GM12878 (cell line): Measurements from ENCODE around the gene SIKE1. TPM values are rescaled to one million over a fixed set of nuclear protein-coding genes. Genes with fewer than 3 reads are reported as not detected.

Experiments used
- E2F8 ChIP-seq: fragments of 450-650 bp; IDR thresholded peaks from 2 replicates; pipeline ENCODE4 v1.6.1; 2018; ENCODE audit warnings: mild to moderate bottlenecking, low read depth, moderate library complexity; ENCODE audit not compliant: partially characterized antibody
- EZH2 ChIP-seq: IDR thresholded peaks from 2 replicates; pipeline ENCODE4 v1.6.1; 2012; ENCODE audit warnings: low read depth, mild to moderate bottlenecking, control low read depth, inconsistent platforms, low read length, borderline replicate concordance; ENCODE audit not compliant: control insufficient read depth
- HDAC6 ChIP-seq: fragments of 200-600 bp; sonication (generic); IDR thresholded peaks from one replicate; pipeline ENCODE4 v1.8.0; 2017; ENCODE audit warnings: antibody characterized with exemption; ENCODE audit not compliant: unreplicated experiment
- IRF3 ChIP-seq: fragments of 450-650 bp; IDR thresholded peaks from 2 replicates; pipeline ENCODE4 v1.6.1; 2014; ENCODE audit warnings: mild to moderate bottlenecking
- IRF5 ChIP-seq: fragments of 450-650 bp; IDR thresholded peaks from 2 replicates; pipeline ENCODE4 v1.6.1; 2017; ENCODE audit warnings: borderline replicate concordance
- MEF2B ChIP-seq: fragments of 450-650 bp; IDR thresholded peaks from 2 replicates; pipeline ENCODE4 v1.6.1; 2018; ENCODE audit warnings: mild to moderate bottlenecking, moderate library complexity; ENCODE audit not compliant: partially characterized antibody, poor library complexity, severe bottlenecking
- MYC ChIP-seq: IDR thresholded peaks from 2 replicates; pipeline ENCODE4 v1.6.1; 2011; ENCODE audit warnings: mild to moderate bottlenecking, low read length, moderate library complexity, inconsistent platforms; ENCODE audit not compliant: insufficient read depth, insufficient replicate concordance, insufficient read length, severe bottlenecking
- NR2C2 ChIP-seq: IDR thresholded peaks from 2 replicates; pipeline ENCODE4 v1.6.1; 2011; ENCODE audit warnings: borderline replicate concordance, low read depth; ENCODE audit not compliant: control insufficient read depth, insufficient read length
- NR2F1 ChIP-seq: fragments of 450-650 bp; conservative IDR thresholded peaks from 2 replicates; pipeline ENCODE4 v1.6.1; 2017; ENCODE audit warnings: mild to moderate bottlenecking
- PAX8 ChIP-seq: fragments of 450-650 bp; IDR thresholded peaks from 2 replicates; pipeline ENCODE4 v1.6.1; 2017; ENCODE audit warnings: mild to moderate bottlenecking, moderate library complexity
- POU2F2 ChIP-seq: IDR thresholded peaks from 3 replicates; pipeline ENCODE4 v1.6.1; 2011; ENCODE audit warnings: low read depth, mild to moderate bottlenecking, low read length, borderline replicate concordance
- SREBF2 ChIP-seq: IDR thresholded peaks from 2 replicates; pipeline ENCODE4 v1.6.1; 2012; ENCODE audit warnings: mild to moderate bottlenecking, low read length
- STAT3 ChIP-seq: IDR thresholded peaks from 2 replicates; pipeline ENCODE4 v1.6.1; 2011; ENCODE audit warnings: low read depth, low read length, improper control_type of control experiment
- SUZ12 ChIP-seq: fragments of 200-600 bp; sonication (generic); IDR thresholded peaks from one replicate; pipeline ENCODE4 v1.6.1; 2018; ENCODE audit warnings: antibody characterized with exemption, mild to moderate bottlenecking; ENCODE audit not compliant: unreplicated experiment
- TBL1XR1 ChIP-seq: IDR thresholded peaks from 2 replicates; pipeline ENCODE4 v1.6.1; 2012; ENCODE audit warnings: low read depth, low read length, improper control_type of control experiment
- TCF3 ChIP-seq: IDR thresholded peaks from 2 replicates; pipeline ENCODE4 v1.6.1; 2012; ENCODE audit warnings: low read depth, mild to moderate bottlenecking, low read length, borderline replicate concordance; ENCODE audit not compliant: insufficient read depth
- TCF7 ChIP-seq: IDR thresholded peaks from 2 replicates; pipeline ENCODE4 v1.6.1; 2014; ENCODE audit warnings: antibody characterized with exemption, borderline replicate concordance
- YBX1 ChIP-seq: fragments of 450-650 bp; IDR thresholded peaks from 2 replicates; pipeline ENCODE4 v1.6.1; 2016; ENCODE audit warnings: antibody characterized with exemption
- ZBTB33 ChIP-seq: fragments of 450-650 bp; IDR thresholded peaks from 2 replicates; pipeline ENCODE4 v1.6.1; 2017; ENCODE audit warnings: mild to moderate bottlenecking
- ZNF217 ChIP-seq: fragments of 450-650 bp; IDR thresholded peaks from 2 replicates; pipeline ENCODE4 v1.6.1; 2017; ENCODE audit warnings: antibody characterized with exemption, mild to moderate bottlenecking
- polyA plus RNA-seq, 11 experiments: library from polyadenylated mRNA; depleted of rRNA in 4 of 11; unstranded in 6 of 11; stranded (reverse) in 5 of 11; fragments of >200 nt; fragmentation: Nextera tagmentation in 4 of 11; fragmentation: Illumina TruSeq in 1 of 11; extraction: Ambion mirVana in 4 of 11; extraction: Trizol in 1 of 11; gene quantifications; 1 replicate in 1 of 11; 2 replicates in 10 of 11; pipeline versions ENCODE4 v1.2.1 to v1.2.3, GENCODE V29; 2011 to 2016; ENCODE audit warnings: inconsistent platforms in 2 of 11, missing spikeins in 2 of 11, low read depth in 1 of 11
- total RNA-seq, 4 experiments: library from RNA; depleted of rRNA in 3 of 4; stranded (reverse); fragments of >200 nt in 3 of 4; fragmentation: Illumina TruSeq in 1 of 4; extraction: Trizol in 1 of 4; gene quantifications; 2 replicates each; pipeline versions ENCODE4 v1.2.1 to v1.2.3, GENCODE V29; 2013 to 2021

The SIKE1 gene
- total and polyA plus RNA-seq, 10 of the 15 experiments (the other 5 are each of a cell fraction or from before 2014, with no cell fraction given) = 10.4 to 67.0 (median 45.5) TPM

GRCh38 chr1:114757455-114758255 is 22.8 kb downstream of the SIKE1 start, which contains the start of gene CSDE1 (continued):
- TF ChIP-seq IRF3 (no peak), MEF2B (peak; percentile 40), SUZ12 (no peak), PAX8 (peak; percentile 27; the same call in 1 of the 2 replicates), HDAC6 (peak; percentile 74), STAT3 (no peak), POU2F2 (peak; percentile 84; the same call in 2 of the 3 replicates), TCF3 (0 out of 2 replicates have a peak, but pooled peaks have one; percentile 1), YBX1 (no peak), ZBTB33 (0 out of 2 replicates have a peak, but pooled peaks have one; percentile 14), E2F8 (peak; percentile 50), MYC (no peak), EZH2 (no peak), TCF7 (no peak), TBL1XR1 (no peak; the same call in 1 of the 2 replicates), ZNF217 (no peak), IRF5 (peak; percentile 79), NR2F1 (peak; percentile 23; the same call in 1 of the 2 replicates), NR2C2 (no peak), SREBF2 (no peak)
